HepG2 (cell line): ENCODE data around the gene ATP11A. TPM values are rescaled to one million over a fixed set of nuclear protein-coding genes. Genes with fewer than 3 reads are reported as not detected.
A peak's percentile ranks its signal among the peaks of the same experiment; 100 is the strongest.

Experiments
- ATF6 ChIP-seq: sonication (generic); formaldehyde crosslinking; conservative IDR thresholded peaks from 2 replicates; pipeline ENCODE4 v1.4.0; 2020; ENCODE audit warnings: missing genetic modification reagents
- CHD4 ChIP-seq: fragments of 200-600 bp; sonication (generic); IDR thresholded peaks from 2 replicates; pipeline ENCODE4 v1.7.0; 2017; ENCODE audit warnings: mild to moderate bottlenecking, low read length, borderline replicate concordance
- DNMT3B ChIP-seq: conservative IDR thresholded peaks from 2 replicates; pipeline ENCODE4 v1.6.1; 2016; ENCODE audit warnings: missing biosample characterization, control low read depth
- ESRRA ChIP-seq: sonication (generic); formaldehyde crosslinking; IDR thresholded peaks from 2 replicates; pipeline ENCODE4 v1.5.1; 2020; ENCODE audit warnings: mild to moderate bottlenecking, low read depth, missing genetic modification reagents
- ETS1 ChIP-seq: sonication (generic); formaldehyde crosslinking; IDR thresholded peaks from 2 replicates; pipeline ENCODE4 v1.4.0; 2020; ENCODE audit warnings: missing genetic modification reagents
- GLI4 ChIP-seq: sonication (generic); formaldehyde crosslinking; IDR thresholded peaks from 2 replicates; pipeline ENCODE4 v1.5.1; 2020; ENCODE audit warnings: missing genetic modification reagents, mild to moderate bottlenecking, moderate library complexity, borderline replicate concordance
- GPN1 ChIP-seq: sonication (generic); formaldehyde crosslinking; IDR thresholded peaks from 2 replicates; pipeline ENCODE4 v1.5.1; 2020; ENCODE audit warnings: missing genetic modification reagents, borderline replicate concordance
- GZF1 ChIP-seq: sonication (generic); formaldehyde crosslinking; IDR thresholded peaks from 2 replicates; pipeline ENCODE4 v1.5.1; 2020; ENCODE audit warnings: mild to moderate bottlenecking, missing genetic modification reagents
- HOXA3 ChIP-seq: sonication (generic); formaldehyde crosslinking; IDR thresholded peaks from 2 replicates; pipeline ENCODE4 v1.5.0; 2020; ENCODE audit warnings: missing genetic modification reagents
- KLF13 ChIP-seq: sonication (generic); formaldehyde crosslinking; IDR thresholded peaks from 2 replicates; pipeline ENCODE4 v1.4.0; 2020; ENCODE audit warnings: mild to moderate bottlenecking, missing genetic modification reagents
- KLF6 ChIP-seq: IDR thresholded peaks from 2 replicates; pipeline ENCODE4 v1.8.0; 2016; ENCODE audit warnings: missing biosample characterization, missing genetic modification reagents
- MED1 ChIP-seq: sonication (generic); formaldehyde crosslinking; IDR thresholded peaks from 2 replicates; pipeline ENCODE4 v1.4.0; 2020; ENCODE audit warnings: missing genetic modification reagents
- MTF1 ChIP-seq: sonication (generic); formaldehyde crosslinking; IDR thresholded peaks from 2 replicates; pipeline ENCODE4 v1.5.0; 2020; ENCODE audit warnings: missing genetic modification reagents
- PAXIP1 ChIP-seq: sonication (generic); formaldehyde crosslinking; conservative IDR thresholded peaks from 2 replicates; pipeline ENCODE4 v1.4.0; 2020; ENCODE audit warnings: mild to moderate bottlenecking, missing genetic modification reagents, moderate library complexity
- TBX2 ChIP-seq: sonication (generic); formaldehyde crosslinking; IDR thresholded peaks from 2 replicates; pipeline ENCODE4 v1.5.0; 2020; ENCODE audit warnings: missing genetic modification reagents, mild to moderate bottlenecking, borderline replicate concordance
- TFAP4 ChIP-seq: sonication (generic); IDR thresholded peaks from 2 replicates; pipeline ENCODE4 v1.6.1; 2016; ENCODE audit warnings: low read depth, borderline replicate concordance
- ZBTB33 ChIP-seq: sonication (generic); formaldehyde crosslinking; IDR thresholded peaks from 2 replicates; pipeline ENCODE4 v1.4.0; 2020; ENCODE audit warnings: missing genetic modification reagents
- ZNF24 ChIP-seq: fragments of 450-650 bp; IDR thresholded peaks from 2 replicates; pipeline ENCODE4 v1.6.1; 2017; ENCODE audit warnings: antibody characterized with exemption, mild to moderate bottlenecking
- polyA plus RNA-seq, 8 experiments: library from polyadenylated mRNA; depleted of rRNA in 3 of 8; stranded (reverse) in 7 of 8; unstranded in 1 of 8; fragments of >200 nt; fragmentation: Illumina TruSeq in 4 of 8; extraction: Trizol in 4 of 8; gene quantifications; 2 replicates each; pipeline versions ENCODE4 v1.2.1 to v1.2.3, GENCODE V29; 2011 to 2016; ENCODE audit warnings: low read depth in 4 of 8, missing spikeins in 1 of 8, mixed read lengths in 1 of 8; ENCODE audit not compliant: insufficient read depth in 1 of 8
- total RNA-seq, 5 experiments: library from RNA; depleted of rRNA; stranded (reverse); fragments of >200 nt; fragmentation: Illumina TruSeq; extraction: Trizol; gene quantifications; 2 replicates each; pipeline ENCODE4 v1.2.3, GENCODE V29; 2016; ENCODE audit warnings: low read depth in 1 of 5

ATP11A gene
- total and polyA plus RNA-seq, 2 of the 13 experiments (the other 11 are each of a cell fraction or from before 2014, with no cell fraction given) = 18.4 to 20.1 TPM

- TF ChIP-seq ZBTB33 (CRISPR knock-in tag) (no peak), GLI4 (no peak), CHD4 (no peak), HOXA3 (CRISPR knock-in tag) (peak; percentile 22; the same call in 1 of the 2 replicates), ZNF24 (no peak), GZF1 (CRISPR knock-in tag) (no peak), MED1 (CRISPR knock-in tag) (peak; percentile 55; the same call in 1 of the 2 replicates), PAXIP1 (CRISPR knock-in tag) (peak; percentile 81), DNMT3B (CRISPR knock-in tag) (no peak), KLF6 (CRISPR knock-in tag) (no peak), KLF13 (CRISPR knock-in tag) (no peak), ETS1 (no peak), ATF6 (no peak), ESRRA (CRISPR knock-in tag) (0 out of 2 replicates have a peak, but pooled peaks have one; percentile 61), TBX2 (CRISPR knock-in tag) (peak; percentile 45; the same call in 1 of the 2 replicates), TFAP4 (no peak), GPN1 (no peak), MTF1 (CRISPR knock-in tag) (no peak)
Observed at GRCh38 chr13:112917737-112918136, 227.9 kb downstream of the ATP11A start (continued).
